CD8-positive, alpha-beta memory T cell (primary cell): ENCODE data around the gene SPHKAP. TPM values are rescaled to one million over a fixed set of nuclear protein-coding genes. Genes with fewer than 3 reads are reported as not detected.

Experiments
- CTCF ChIA-PET: fragments of 350-600 bp; sonication (Branson Sonifier 250); formaldehyde crosslinking; loops from one replicate; lab custom pipeline; 2021; ENCODE audit warnings: antibody characterized with exemption; lab: Charles Lee
- POLR2A ChIA-PET: fragments of 350-600 bp; sonication (Branson Sonifier 250); formaldehyde crosslinking; loops from one replicate; lab custom pipeline; 2021; ENCODE audit warnings: antibody characterized with exemption; lab: Charles Lee
- DNase-seq, 5 donors: peaks; one replicate each; pipeline versions ENCODE4 v3.0.0 to v3.0.0-alpha.2; 2020 to 2022; ENCODE audit warnings: mixed read lengths in 1 of 5
- H3K27ac ChIP-seq: one replicate; pipeline ENCODE4 v1.7.0; 2013; ENCODE audit warnings: low read depth, mild to moderate bottlenecking, low read length, moderate library complexity
- H3K27me3 ChIP-seq: 2 replicates; pipeline ENCODE4 v1.7.0; 2013; ENCODE audit warnings: low read length, mild to moderate bottlenecking; ENCODE audit not compliant: insufficient read depth, poor library complexity, severe bottlenecking
- H3K36me3 ChIP-seq: 2 replicates; pipeline ENCODE4 v1.7.0; 2013; ENCODE audit warnings: mild to moderate bottlenecking, low read length, moderate library complexity; ENCODE audit not compliant: insufficient read depth
- H3K4me1 ChIP-seq: 2 replicates; pipeline ENCODE4 v1.7.0; 2013; ENCODE audit warnings: mild to moderate bottlenecking, low read length, moderate library complexity; ENCODE audit not compliant: insufficient read depth
- H3K4me3 ChIP-seq: 2 replicates; pipeline ENCODE4 v1.7.0; 2013; ENCODE audit warnings: mild to moderate bottlenecking, low read length
- H3K9me3 ChIP-seq: 2 replicates; pipeline ENCODE4 v1.7.0; 2013; ENCODE audit warnings: mild to moderate bottlenecking, low read length
- H3K27ac Mint-ChIP-seq, 8 donors: one replicate each; pipeline ENCODE4 v1.8.0; 2020 to 2021; ENCODE audit warnings: mixed read lengths in 8 of 8, mild to moderate bottlenecking in 6 of 8, inconsistent platforms in 3 of 8, moderate library complexity in 3 of 8
- H3K27me3 Mint-ChIP-seq, 2 donors: one replicate each; pipeline ENCODE4 v1.8.0; 2020 to 2021; ENCODE audit warnings: mixed read lengths in 2 of 2, mild to moderate bottlenecking in 1 of 2, moderate library complexity in 1 of 2
- H3K36me3 Mint-ChIP-seq, 3 donors: one replicate each; pipeline ENCODE4 v1.8.0; 2020 to 2021; ENCODE audit warnings: mixed read lengths in 3 of 3, inconsistent platforms in 1 of 3, mild to moderate bottlenecking in 1 of 3
- H3K4me1 Mint-ChIP-seq, 3 donors: one replicate each; pipeline ENCODE4 v1.8.0; 2020 to 2021; ENCODE audit warnings: mixed read lengths in 3 of 3, inconsistent platforms in 1 of 3, mild to moderate bottlenecking in 1 of 3
- H3K4me3 Mint-ChIP-seq, 7 donors: one replicate each; pipeline ENCODE4 v1.8.0; 2020 to 2021; ENCODE audit warnings: mixed read lengths in 7 of 7, mild to moderate bottlenecking in 6 of 7, moderate library complexity in 4 of 7, inconsistent platforms in 2 of 7
- H3K9me3 Mint-ChIP-seq, 5 donors: one replicate each; pipeline ENCODE4 v1.8.0; 2020 to 2022; ENCODE audit warnings: mixed read lengths in 5 of 5, mild to moderate bottlenecking in 3 of 5, moderate library complexity in 2 of 5, inconsistent platforms in 1 of 5
- polyA plus RNA-seq: library from polyadenylated mRNA; unstranded; fragments of 300-500 nt; fragmentation: Illumina TruSeq; gene quantifications from one replicate; pipeline ENCODE4 v1.2.3, GENCODE V29; 2021
- total RNA-seq, 2 experiments: library from RNA; stranded (reverse); gene quantifications; one replicate each; pipeline ENCODE4 v1.2.3, GENCODE V29; 2021

SPHKAP gene
- total and polyA plus RNA-seq, 3 experiments from 2014 or later, result not detected

- H3K9me3 ChIP-seq, result no peaks in the 10 kb centered on the region
- no peak overlapping the region for H3K27ac ChIP-seq
- H3K4me3 ChIP-seq, result no peak overlapping the region
- Mint-ChIP-seq H3K27ac (no peak overlapping the region), H3K9me3 (peaks cover 0 to 3% (median 0%) of the 10 kb centered on the region in 5 donors), H3K4me1 (peaks cover 0 to 2% (median 0%) of the 10 kb centered on the region in 3 donors), H3K4me3 (no peak overlapping the region), H3K27me3 (no peaks in the 10 kb centered on the region), H3K36me3 (no peaks in the 10 kb centered on the region)
- no peaks in the 10 kb centered on the region for H3K4me1 ChIP-seq
- ChIA-PET POLR2A (no interaction called here), CTCF (no interaction called here)
- no peaks in the 10 kb centered on the region for H3K27me3 ChIP-seq
- DNase-seq, result no peak
- H3K36me3 ChIP-seq, result no peaks in the 10 kb centered on the region
These were observed 140.5 kb downstream of the SPHKAP start for GRCh38 chr2:228040995-228041394.

- DNase-seq, result no peak
- no peaks in the 10 kb centered on the region for H3K36me3 ChIP-seq
- no peaks in the 10 kb centered on the region for H3K4me1 ChIP-seq
- ChIA-PET POLR2A (no interaction called here), CTCF (no interaction called here)
- no peaks in the 10 kb centered on the region for H3K27me3 ChIP-seq
- Mint-ChIP-seq H3K4me3 (no peak overlapping the region), H3K27ac (no peak overlapping the region), H3K9me3 (peaks cover 0 to 3% (median 0%) of the 10 kb centered on the region in 5 donors), H3K36me3 (no peaks in the 10 kb centered on the region), H3K27me3 (no peaks in the 10 kb centered on the region), H3K4me1 (peaks cover 0 to 2% (median 0%) of the 10 kb centered on the region in 3 donors)
- no peaks in the 10 kb centered on the region for H3K9me3 ChIP-seq
- H3K27ac ChIP-seq, result no peak overlapping the region
- H3K4me3 ChIP-seq, result no peak overlapping the region
These were observed 141.5 kb downstream of the SPHKAP start for GRCh38 chr2:228039752-228040534.

GRCh38 chr2:228038967-228039366 lies 142.5 kb downstream of the SPHKAP start:
- Histone ChIP-seq H3K36me3 (no peaks in the 10 kb centered on the region), H3K27me3 (no peaks in the 10 kb centered on the region), H3K4me1 (no peaks in the 10 kb centered on the region), H3K4me3 (no peak overlapping the region), H3K9me3 (no peaks in the 10 kb centered on the region), H3K27ac (no peak overlapping the region)
- Mint-ChIP-seq H3K4me1 (peaks cover 0 to 2% (median 0%) of the 10 kb centered on the region in 3 donors), H3K9me3 (peaks cover 0 to 2% (median 0%) of the 10 kb centered on the region in 5 donors), H3K36me3 (no peaks in the 10 kb centered on the region), H3K27ac (no peak overlapping the region), H3K4me3 (no peak overlapping the region), H3K27me3 (no peaks in the 10 kb centered on the region)
- no peak for DNase-seq
- ChIA-PET POLR2A (no interaction called here), CTCF (interaction anchor here (0.9 kb wide), 1 partner anchor 15 kb away, joined by 3 read pairs; no protein-coding TSS in a partner anchor)

- H3K27me3 ChIP-seq, result no peaks in the 10 kb centered on the region
- no peaks in the 10 kb centered on the region for H3K36me3 ChIP-seq
- H3K27ac ChIP-seq, result no peak overlapping the region
- H3K4me3 Mint-ChIP-seq, result no peak overlapping the region
- no peaks in the 10 kb centered on the region for H3K9me3 ChIP-seq
- ChIA-PET POLR2A (no interaction called here), CTCF (no interaction called here)
- no peak for DNase-seq
- H3K4me1 Mint-ChIP-seq, result peaks cover 0 to 2% (median 0%) of the 10 kb centered on the region in 3 donors
- no peak overlapping the region for H3K27ac Mint-ChIP-seq
- no peaks in the 10 kb centered on the region for H3K4me1 ChIP-seq
- H3K36me3 Mint-ChIP-seq, result no peaks in the 10 kb centered on the region
- peaks cover 0 to 5% (median 2%) of the 10 kb centered on the region in 5 donors for H3K9me3 Mint-ChIP-seq
- no peak overlapping the region for H3K4me3 ChIP-seq
- peaks cover 0 to 2% of the 10 kb centered on the region in 2 donors for H3K27me3 Mint-ChIP-seq
These were observed 143.6 kb downstream of the SPHKAP start for GRCh38 chr2:228037915-228038314.

GRCh38 chr2:228023619-228024018 lies 157.9 kb downstream of the SPHKAP start:
- H3K4me1 ChIP-seq, result no peaks in the 10 kb centered on the region
- POLR2A ChIA-PET, result no interaction called here

GRCh38 chr2:228018311-228018710 lies 163.2 kb downstream of the SPHKAP start:
- Mint-ChIP-seq H3K9me3 (peaks cover 0 to 12% (median 4%) of the 10 kb centered on the region in 5 donors), H3K4me3 (no peak overlapping the region), H3K27me3 (peaks cover 0 to 6% of the 10 kb centered on the region in 2 donors), H3K36me3 (no peaks in the 10 kb centered on the region), H3K4me1 (no peaks in the 10 kb centered on the region), H3K27ac (no peak overlapping the region)
- Histone ChIP-seq H3K4me3 (no peak overlapping the region), H3K4me1 (no peaks in the 10 kb centered on the region), H3K36me3 (no peaks in the 10 kb centered on the region), H3K27ac (no peak overlapping the region), H3K27me3 (no peaks in the 10 kb centered on the region), H3K9me3 (no peaks in the 10 kb centered on the region)
- DNase-seq, result no peak
- ChIA-PET POLR2A (no interaction called here), CTCF (no interaction called here)

More at GRCh38 chr2:228023619-228024018, 157.9 kb downstream of the SPHKAP start:
- H3K27me3 Mint-ChIP-seq, result peaks cover 0 to 4% of the 10 kb centered on the region in 2 donors
- no peak overlapping the region for H3K27ac Mint-ChIP-seq
- CTCF ChIA-PET, result interaction anchor here (1.4 kb wide), 1 partner anchor 15 kb away, joined by 3 read pairs; no protein-coding TSS in a partner anchor
- Histone ChIP-seq H3K4me3 (no peak overlapping the region), H3K27ac (no peak overlapping the region), H3K9me3 (no peaks in the 10 kb centered on the region), H3K27me3 (no peaks in the 10 kb centered on the region), H3K36me3 (no peaks in the 10 kb centered on the region)
- H3K36me3 Mint-ChIP-seq, result peaks cover 0 to 1% (median 0%) of the 10 kb centered on the region in 3 donors
- peaks cover 2 to 17% (median 6%) of the 10 kb centered on the region in 5 donors for H3K9me3 Mint-ChIP-seq
- no peak overlapping the region for H3K4me3 Mint-ChIP-seq
- H3K4me1 Mint-ChIP-seq, result no peaks in the 10 kb centered on the region
- no peak for DNase-seq

- Histone ChIP-seq H3K9me3 (no peaks in the 10 kb centered on the region), H3K4me3 (no peak overlapping the region), H3K27me3 (no peaks in the 10 kb centered on the region), H3K27ac (no peak overlapping the region), H3K36me3 (no peaks in the 10 kb centered on the region), H3K4me1 (no peaks in the 10 kb centered on the region)
- Mint-ChIP-seq H3K27ac (no peak overlapping the region), H3K36me3 (no peaks in the 10 kb centered on the region), H3K4me3 (no peak overlapping the region), H3K27me3 (peaks cover 0 to 6% of the 10 kb centered on the region in 2 donors), H3K4me1 (no peaks in the 10 kb centered on the region), H3K9me3 (peaks cover 0 to 12% (median 4%) of the 10 kb centered on the region in 5 donors)
- POLR2A ChIA-PET, result no interaction called here
- DNase-seq, result no peak
- CTCF ChIA-PET, result no interaction called here
These were observed 163.7 kb downstream of the SPHKAP start for GRCh38 chr2:228017784-228018183.

GRCh38 chr2:228016402-228016801 lies 165.1 kb downstream of the SPHKAP start:
- Mint-ChIP-seq H3K4me1 (no peaks in the 10 kb centered on the region), H3K27me3 (peaks cover 0 to 2% of the 10 kb centered on the region in 2 donors), H3K9me3 (peaks cover 0 to 13% (median 4%) of the 10 kb centered on the region in 5 donors), H3K27ac (no peak overlapping the region), H3K36me3 (no peaks in the 10 kb centered on the region), H3K4me3 (no peak overlapping the region)
- POLR2A ChIA-PET, result no interaction called here
- Histone ChIP-seq H3K4me3 (no peak overlapping the region), H3K27ac (no peak overlapping the region), H3K27me3 (no peaks in the 10 kb centered on the region), H3K36me3 (no peaks in the 10 kb centered on the region), H3K9me3 (no peaks in the 10 kb centered on the region), H3K4me1 (no peaks in the 10 kb centered on the region)
- CTCF ChIA-PET, result no interaction called here
- no peak for DNase-seq
